Stimulated activated CD4-positive, alpha-beta T cell treated with anti-CD3 and anti-CD28 coated beads, Interleukin-1b, Interleukin-23, amount 100 ng/mL, for 1 hour (primary cell): ENCODE results near the gene TRAPPC8.

Experiments
- DNase-seq, 2 donors: peaks; one replicate each; pipeline ENCODE4 v3.0.0-alpha.2; 2020; ENCODE audit warnings: low read depth in 2 of 2

The TRAPPC8 gene

DNA sequence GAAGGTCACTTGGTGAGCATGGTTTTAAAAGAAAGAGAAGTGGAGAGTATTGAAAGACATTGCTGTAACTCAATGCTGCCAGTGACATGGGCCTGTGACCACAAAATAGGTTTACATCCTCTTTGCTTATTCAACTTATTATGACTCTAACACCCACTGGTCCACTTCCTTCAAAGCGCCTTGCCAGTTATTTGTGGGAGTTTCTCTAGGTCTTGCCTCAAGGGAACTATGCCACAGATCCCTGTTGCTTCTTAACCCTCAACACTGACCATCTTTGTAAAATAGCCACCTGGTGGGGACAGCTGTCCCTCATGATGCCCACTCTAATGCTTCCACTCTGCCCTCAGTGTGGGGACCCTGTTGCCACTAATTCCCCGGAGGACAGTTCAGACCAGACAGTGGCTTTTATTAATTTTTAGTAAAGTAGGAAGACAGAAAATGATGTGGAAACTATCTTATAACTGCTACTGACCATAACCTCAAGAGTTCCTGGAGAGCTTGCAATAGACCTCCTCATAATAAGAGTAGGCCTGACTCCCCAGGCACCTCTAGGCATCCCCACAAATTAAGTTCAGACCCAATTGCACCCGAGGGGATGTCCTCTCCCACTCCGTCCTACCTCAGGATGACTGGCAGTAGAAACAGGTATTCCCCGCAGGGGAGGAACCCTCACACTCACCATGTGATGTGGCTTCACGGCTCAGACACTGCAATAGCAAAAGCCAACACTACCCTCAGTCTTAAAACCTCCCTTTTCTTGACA is 150.9 kb downstream of the TRAPPC8 start:
- no peak for DNase-seq

DNA sequence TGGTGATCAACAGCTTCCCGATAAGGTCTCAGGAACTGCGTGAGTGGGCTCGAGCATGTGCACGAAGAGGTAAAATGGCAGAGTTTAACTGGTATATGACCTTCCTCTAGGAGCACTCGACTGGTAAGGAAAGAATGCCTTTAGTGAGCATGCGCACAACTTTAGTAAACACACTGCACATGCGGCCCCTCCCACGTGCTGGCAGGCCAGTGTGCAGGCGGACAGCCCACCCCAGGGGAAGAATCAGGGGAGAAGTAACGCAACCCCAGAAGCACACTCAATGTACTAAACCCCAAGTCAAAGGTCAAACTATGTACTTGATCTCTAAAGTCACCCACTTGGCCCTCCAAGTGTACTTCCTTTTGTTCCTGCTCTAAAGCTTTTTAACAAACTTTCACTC is 153.5 kb downstream of the TRAPPC8 start:
- no peak for DNase-seq

DNA sequence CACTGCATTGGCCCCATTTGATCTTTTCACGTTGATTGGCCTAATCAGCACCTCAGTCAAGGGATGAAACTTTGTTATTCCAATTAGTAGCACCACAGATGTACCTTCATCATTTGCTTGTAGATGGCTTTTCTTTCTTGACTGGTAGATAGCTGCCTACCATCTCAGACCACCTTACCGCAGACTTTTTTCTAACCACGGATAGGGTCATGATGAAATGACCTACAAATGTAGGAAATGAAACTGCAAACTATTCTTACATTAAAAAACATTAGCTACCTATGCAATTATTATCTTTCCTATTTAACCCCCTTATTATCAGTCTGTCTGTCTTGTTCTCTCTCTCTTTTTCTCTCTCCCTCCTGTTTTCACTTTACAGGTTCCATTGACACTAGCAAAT is 159.9 kb downstream of the TRAPPC8 start:
- no peak for DNase-seq
